Measurements from ENCODE around the gene GCAT.

GRCh38 chr22:37803639-37804351 is 3.9 kb upstream of the GCAT start:
- TF ChIP-seq CTCF (IDR thresholded peaks at IDR 0.05): no peak
- no peak for TF ChIP-seq POLR2A (IDR thresholded peaks at IDR 0.05)
